ENCODE measurements around the gene CDH7. TPM values are rescaled to one million over a fixed set of nuclear protein-coding genes. Genes with fewer than 3 reads are reported as not detected.

Gene CDH7
- total RNA-seq, 1 donor from 2014 or later: not detected

GRCh38 chr18:65767406-65767805 lies 16.6 kb downstream of the CDH7 start:
- DNase-seq (ENCODE audit: low read depth, low spot score): no peak

- no peak for DNase-seq (ENCODE audit: low read depth, low spot score)
Observed at GRCh38 chr18:65768120-65768778, 17.4 kb downstream of the CDH7 start.

GRCh38 chr18:65769652-65770051 lies 18.8 kb downstream of the CDH7 start:
- DNase-seq (ENCODE audit: low read depth, low spot score): no peak

- DNase-seq (ENCODE audit: low read depth, low spot score): no peak
Observed at GRCh38 chr18:65786474-65786873, 35.7 kb downstream of the CDH7 start.

GRCh38 chr18:65788373-65788772 lies 37.6 kb downstream of the CDH7 start:
- DNase-seq (ENCODE audit: low read depth, low spot score): no peak

GRCh38 chr18:65790604-65791003 lies 39.8 kb downstream of the CDH7 start:
- no peak for DNase-seq (ENCODE audit: low read depth, low spot score)

GRCh38 chr18:65791719-65792118 lies 40.9 kb downstream of the CDH7 start:
- no peak for DNase-seq (ENCODE audit: low read depth, low spot score)

- DNase-seq (ENCODE audit: low read depth, low spot score): no peak
Observed at GRCh38 chr18:65792456-65793074, 41.8 kb downstream of the CDH7 start.

- no peak for DNase-seq (ENCODE audit: low read depth, low spot score)
Observed at GRCh38 chr18:65808759-65809158, 57.9 kb downstream of the CDH7 start.

- DNase-seq (ENCODE audit: low read depth, low spot score): no peak
Observed at GRCh38 chr18:65811307-65811706, 60.5 kb downstream of the CDH7 start.

GRCh38 chr18:65815506-65815905 lies 64.7 kb downstream of the CDH7 start:
- no peak for DNase-seq (ENCODE audit: low read depth, low spot score)

- no peak for DNase-seq (ENCODE audit: low read depth, low spot score)
Observed at GRCh38 chr18:65817178-65817577, 66.4 kb downstream of the CDH7 start.

- DNase-seq (ENCODE audit: low read depth, low spot score): no peak
Observed at GRCh38 chr18:65821911-65822310, 71.1 kb downstream of the CDH7 start.

- DNase-seq (ENCODE audit: low read depth, low spot score): no peak
Observed at GRCh38 chr18:65822826-65823225, 72.0 kb downstream of the CDH7 start.

- DNase-seq (ENCODE audit: low read depth, low spot score): no peak
Observed at GRCh38 chr18:65827444-65827843, 76.6 kb downstream of the CDH7 start.

GRCh38 chr18:65835881-65836280 lies 85.1 kb downstream of the CDH7 start:
- no peak for DNase-seq (ENCODE audit: low read depth, low spot score)

- no peak for DNase-seq (ENCODE audit: low read depth, low spot score)
Observed at GRCh38 chr18:65846107-65846506, 95.3 kb downstream of the CDH7 start.

GRCh38 chr18:65852273-65852672 lies 101.5 kb downstream of the CDH7 start:
- no peak for DNase-seq (ENCODE audit: low read depth, low spot score)

- no peak for DNase-seq (ENCODE audit: low read depth, low spot score)
Observed at GRCh38 chr18:65859075-65859474, 108.3 kb downstream of the CDH7 start.

- DNase-seq (ENCODE audit: low read depth, low spot score): no peak
Observed at GRCh38 chr18:65869527-65869926, 118.7 kb downstream of the CDH7 start.

GRCh38 chr18:65876310-65876709 lies 125.5 kb downstream of the CDH7 start:
- no peak for DNase-seq (ENCODE audit: low read depth, low spot score)

- no peak for DNase-seq (ENCODE audit: low read depth, low spot score)
Observed at GRCh38 chr18:65897292-65897691, 146.5 kb downstream of the CDH7 start.

GRCh38 chr18:65901522-65901921 lies 150.7 kb downstream of the CDH7 start:
- no peak for DNase-seq (ENCODE audit: low read depth, low spot score)

Data from pulmonary artery endothelial cell (primary cell).